ENCODE results near the gene PTGER4.
A peak's percentile ranks its signal among the peaks of the same experiment; 100 is the strongest.

The PTGER4 gene

DNA sequence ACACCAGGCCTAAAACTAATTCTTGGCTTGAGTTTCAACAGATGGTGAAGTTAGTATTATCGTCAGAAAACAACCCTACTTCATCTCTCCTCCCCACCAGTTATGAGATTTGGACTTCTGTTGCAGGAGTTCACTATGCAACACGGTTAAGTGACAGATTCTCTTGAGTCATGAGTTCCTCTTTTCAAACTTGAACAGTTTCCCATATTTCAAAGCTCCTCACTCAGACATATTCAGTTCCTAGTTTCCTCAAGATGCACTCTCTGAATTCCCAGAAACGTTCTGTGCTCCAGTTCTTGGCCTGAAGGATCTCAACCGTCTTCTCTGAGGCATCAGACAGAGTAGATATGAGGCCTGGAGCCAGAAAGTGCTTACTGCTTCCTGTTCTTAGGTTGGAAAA is 7.3 kb upstream of the PTGER4 start:
- DNase-seq = no peak

DNA sequence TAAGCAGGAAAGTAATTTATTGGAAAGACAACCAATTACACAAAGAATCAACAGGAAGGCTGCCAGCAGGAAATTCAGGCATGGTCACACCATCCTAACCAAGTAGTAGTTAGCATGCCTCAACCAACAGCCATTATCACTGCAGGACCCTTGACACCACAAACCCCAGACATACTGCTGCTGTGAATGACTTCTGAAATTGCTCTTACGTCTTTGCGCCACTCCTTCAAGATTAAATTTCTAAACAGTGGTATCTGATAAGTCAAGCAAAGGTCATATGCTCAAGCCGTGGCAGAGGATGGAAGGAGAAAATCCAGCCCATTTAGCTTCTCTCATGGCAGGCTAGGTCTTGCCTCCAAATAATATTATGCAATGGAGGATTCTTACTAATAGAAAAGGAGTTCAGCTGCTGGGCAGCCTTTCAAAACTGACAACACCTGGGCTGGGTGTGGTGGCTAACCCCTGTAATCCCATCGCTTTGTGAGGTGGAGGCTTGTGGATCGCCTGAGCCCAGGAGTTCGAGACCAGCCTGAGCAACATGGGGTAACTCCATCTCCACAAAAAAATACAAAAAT is 5.0 kb upstream of the PTGER4 start:
- no peak for DNase-seq

GRCh38 chr5:40675396-40676133 is 4.2 kb upstream of the PTGER4 start:
- peak; percentile 35 for DNase-seq

- no peak for DNase-seq
These were observed 2.9 kb upstream of the PTGER4 start for GRCh38 chr5:40676613-40677343.

DNA sequence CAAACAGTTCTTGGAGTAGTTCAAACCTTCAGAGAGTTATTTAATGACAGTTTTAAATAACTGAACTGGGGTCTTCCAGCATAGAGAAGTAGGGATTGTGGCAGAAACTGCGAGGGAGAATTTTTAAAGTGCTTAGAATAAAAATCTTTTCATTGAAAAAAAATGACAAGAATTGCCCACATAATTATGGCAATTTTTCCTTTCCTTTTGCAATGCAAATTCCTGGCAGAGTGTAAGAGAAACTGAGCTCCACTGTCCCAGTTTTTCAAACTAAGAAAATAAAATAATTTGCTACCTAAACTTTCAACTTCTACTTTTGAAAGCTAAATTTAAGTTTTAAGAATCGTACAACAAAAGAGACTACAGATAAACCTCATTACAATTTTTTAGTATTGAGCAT is 2.3 kb upstream of the PTGER4 start:
- DNase-seq = no peak

DNA sequence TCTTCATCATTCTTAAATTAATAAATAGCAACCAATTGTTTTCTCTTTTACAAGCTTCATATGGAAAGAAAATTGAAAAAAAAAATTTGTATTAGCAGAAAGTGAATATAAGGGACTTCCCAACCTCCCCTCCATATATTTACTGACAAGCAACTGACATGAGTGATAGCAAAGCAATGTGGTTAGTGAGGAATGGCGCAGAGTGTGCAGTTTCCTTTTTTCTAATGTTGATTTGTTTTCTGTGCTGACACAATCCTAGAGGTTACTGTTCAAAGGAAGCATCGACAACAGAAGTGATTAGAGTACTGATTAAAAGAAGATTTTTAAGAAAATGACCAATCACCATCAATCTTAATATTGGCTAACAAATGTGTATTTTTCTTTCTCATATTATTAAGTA is 1.7 kb upstream of the PTGER4 start:
- DNase-seq = no peak

- DNase-seq = no peak
These were observed 1.1 kb upstream of the PTGER4 start for GRCh38 chr5:40678460-40679147.

DNA sequence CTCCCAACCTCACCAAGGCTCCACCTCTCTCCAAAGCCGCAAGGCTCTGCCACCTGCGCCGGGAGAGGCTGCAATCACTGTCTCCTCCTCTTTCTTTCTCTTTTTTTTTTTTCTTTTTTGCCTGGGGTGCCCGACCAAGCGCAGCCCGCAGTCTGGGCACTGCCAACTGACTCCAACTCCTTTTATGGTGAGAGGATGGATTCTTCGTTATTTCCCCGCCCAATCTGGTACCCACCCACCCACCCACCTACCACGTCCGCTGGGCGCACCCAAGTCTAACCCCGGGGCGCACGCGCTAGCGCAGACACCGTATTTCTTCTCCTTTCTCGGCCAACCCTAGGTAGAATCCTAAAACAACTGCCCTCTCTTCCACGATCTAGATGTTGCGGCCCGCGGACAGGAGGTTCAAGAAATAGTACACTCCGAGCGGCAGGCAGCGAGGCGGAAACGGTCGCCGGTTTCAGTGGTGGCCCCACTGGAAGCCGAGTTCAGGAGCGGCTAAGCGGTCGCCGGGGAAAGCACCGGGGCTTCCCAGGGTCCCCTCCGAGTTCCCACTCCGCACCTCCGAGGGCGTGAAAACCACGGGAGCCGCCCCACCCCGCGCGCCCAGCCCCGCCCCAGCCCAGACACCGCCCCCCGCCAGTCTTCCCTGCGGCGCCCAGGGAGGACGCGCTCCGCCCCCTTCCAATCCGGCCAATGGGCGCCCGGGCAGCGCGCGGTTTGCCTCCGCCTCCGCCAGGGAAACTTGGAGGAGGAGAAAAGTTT is 385 bp upstream of the PTGER4 start:
- DNase-seq = peak; percentile 94

GRCh38 chr5:40680741-40681362 is 1.1 kb downstream of the PTGER4 start:
- DNase-seq = peak; percentile 55

DNA sequence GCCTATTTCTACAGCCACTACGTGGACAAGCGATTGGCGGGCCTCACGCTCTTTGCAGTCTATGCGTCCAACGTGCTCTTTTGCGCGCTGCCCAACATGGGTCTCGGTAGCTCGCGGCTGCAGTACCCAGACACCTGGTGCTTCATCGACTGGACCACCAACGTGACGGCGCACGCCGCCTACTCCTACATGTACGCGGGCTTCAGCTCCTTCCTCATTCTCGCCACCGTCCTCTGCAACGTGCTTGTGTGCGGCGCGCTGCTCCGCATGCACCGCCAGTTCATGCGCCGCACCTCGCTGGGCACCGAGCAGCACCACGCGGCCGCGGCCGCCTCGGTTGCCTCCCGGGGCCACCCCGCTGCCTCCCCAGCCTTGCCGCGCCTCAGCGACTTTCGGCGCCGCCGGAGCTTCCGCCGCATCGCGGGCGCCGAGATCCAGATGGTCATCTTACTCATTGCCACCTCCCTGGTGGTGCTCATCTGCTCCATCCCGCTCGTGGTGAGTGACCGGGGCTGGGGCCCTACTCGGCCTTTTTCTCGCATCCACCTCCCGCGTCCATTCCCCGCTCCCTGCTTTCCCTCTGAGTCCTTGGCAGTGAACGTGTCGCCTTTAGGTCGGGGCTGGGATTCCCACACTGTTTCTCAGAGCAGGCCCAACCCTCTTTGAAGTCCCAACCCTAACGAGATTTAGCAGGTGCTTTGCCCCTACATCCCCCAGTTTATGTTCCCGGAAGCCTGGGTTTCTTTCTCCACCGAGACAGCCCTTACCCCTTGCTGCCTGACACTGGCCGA is 1.8 kb downstream of the PTGER4 start:
- DNase-seq = peak; percentile 47

GRCh38 chr5:40682154-40683017 is 2.7 kb downstream of the PTGER4 start:
- no peak for DNase-seq

DNA sequence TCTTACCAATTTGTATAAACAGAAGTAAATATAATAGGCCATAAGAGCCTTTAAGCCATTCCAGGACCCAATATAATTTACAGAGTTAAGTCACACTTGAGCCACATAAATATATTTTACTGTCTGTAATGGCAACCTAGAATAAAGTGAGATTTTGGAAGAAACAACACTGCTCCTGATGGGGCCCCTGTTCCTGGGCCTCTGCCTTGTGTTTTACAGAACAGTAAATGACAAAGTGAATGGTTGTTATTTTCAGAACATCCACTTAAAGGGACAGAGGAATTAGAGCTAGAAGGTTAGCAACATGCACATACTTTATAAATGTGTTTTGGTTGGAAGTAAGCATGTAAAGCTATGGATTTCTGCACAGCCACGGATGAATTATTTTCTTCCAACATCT is 3.6 kb downstream of the PTGER4 start:
- no peak for DNase-seq

- DNase-seq = no peak
These were observed 5.5 kb downstream of the PTGER4 start for GRCh38 chr5:40685193-40685592.

DNA sequence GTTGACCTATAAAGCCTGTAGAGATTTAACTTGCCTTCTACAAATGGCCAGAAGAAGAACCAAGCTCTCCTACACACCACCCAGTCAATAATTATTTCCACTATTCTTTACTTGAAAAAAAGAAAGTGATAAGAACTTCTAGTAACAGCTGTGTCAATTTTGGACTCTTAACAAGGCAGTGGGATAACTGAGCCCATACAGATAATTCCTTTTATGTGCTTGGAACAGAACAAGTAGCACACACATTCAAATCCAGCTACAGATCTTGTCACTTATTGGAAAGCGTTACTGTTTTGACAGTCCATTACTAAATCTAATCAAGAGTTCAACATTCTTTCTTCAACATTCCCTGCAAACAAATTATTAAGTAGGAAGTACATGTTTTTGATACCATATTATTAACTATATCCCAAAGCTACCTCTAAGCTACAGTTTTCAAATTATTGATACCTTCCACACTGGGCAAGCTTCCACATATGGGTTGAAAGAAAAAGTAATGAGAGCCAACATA is 6.3 kb downstream of the PTGER4 start:
- DNase-seq = no peak

DNA sequence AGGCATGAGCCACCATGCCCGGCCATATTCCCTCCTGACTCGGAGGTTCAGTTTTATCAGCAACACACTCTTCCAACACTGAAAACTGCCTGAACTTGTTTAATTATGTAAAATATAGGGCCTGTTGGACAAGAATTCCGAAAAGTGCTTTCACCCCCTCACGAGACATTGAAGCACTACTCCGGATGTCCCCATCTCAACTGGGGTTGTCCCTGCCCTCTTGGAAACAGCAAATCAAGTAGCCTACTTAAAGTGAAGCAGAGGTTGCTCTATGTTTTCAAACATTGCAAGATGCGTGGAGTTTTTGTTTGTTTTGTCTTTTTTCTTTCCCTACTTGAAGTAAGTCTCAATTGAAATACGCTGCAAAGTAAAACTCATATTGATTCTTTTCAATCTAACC is 7.6 kb downstream of the PTGER4 start:
- peak; percentile 38 for DNase-seq

DNA sequence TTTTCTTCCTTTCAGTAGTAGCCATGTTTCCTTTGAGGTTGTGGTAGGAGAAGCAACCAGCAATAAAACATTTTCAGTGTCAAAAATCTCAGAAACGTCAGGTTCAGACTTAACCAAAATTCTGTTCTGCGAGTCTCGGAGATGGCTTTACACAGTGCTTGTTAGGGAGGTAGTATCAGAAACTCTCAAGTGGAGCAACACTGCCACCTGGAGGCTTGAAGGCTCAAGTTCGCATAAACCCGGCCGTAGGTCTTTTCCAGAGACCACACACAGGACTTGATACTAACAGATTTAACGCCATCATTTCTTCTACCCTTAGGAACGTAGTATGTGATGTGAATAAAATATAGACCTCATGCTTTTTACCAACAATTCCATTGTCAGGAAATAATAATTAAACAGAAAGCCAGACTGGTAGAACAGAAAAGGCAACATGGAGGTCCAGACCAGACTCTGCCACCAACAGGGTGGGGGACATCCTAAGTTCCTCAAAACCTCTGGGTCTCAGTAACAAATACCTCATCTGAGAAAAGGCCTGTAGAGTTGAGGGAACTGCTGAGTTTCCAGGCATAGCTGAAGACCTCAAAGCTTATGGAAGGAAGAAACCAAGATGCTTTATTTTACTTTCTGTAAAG is 8.5 kb downstream of the PTGER4 start:
- DNase-seq = peak; percentile 86

GRCh38 chr5:40688996-40689395 is 9.3 kb downstream of the PTGER4 start:
- DNase-seq = no peak

DNA sequence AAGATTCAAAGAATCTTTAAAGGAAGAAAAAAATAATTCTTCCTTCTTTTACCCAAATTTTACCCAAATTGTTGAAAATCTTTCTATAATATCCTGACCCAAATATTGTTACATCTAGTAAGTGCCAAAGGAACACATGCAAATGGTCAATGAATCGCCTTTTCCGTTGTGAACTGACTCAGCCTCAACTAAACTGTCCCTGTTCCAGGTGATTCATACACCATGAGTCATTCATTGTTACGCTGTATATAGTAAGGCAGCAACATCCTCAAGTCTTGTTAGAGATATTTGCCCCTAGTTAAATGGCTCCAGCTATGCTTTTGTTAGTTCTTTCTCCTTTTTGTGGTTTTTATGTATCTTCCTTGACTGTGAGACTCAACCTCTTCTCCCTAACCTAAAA is 9.7 kb downstream of the PTGER4 start:
- peak; percentile 51 for DNase-seq

DNA sequence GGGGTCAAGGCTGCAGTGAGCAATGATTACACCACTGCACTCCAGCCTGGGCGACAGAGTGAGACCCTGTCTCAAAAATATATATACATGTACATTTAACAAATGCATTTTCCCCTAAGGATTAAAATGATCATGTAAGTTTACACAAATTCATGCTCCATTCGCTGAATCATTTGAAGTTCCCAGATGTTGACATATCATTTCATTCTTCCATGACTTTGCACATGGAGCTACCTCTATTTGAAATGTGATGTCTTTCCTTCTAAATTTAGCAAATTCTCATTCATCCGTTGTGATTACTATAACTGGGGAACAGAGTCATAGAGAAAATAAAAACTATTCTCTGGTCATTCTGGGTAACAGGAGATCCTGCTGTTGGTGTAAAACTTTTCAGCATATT is 10.6 kb downstream of the PTGER4 start:
- DNase-seq = no peak

DNA sequence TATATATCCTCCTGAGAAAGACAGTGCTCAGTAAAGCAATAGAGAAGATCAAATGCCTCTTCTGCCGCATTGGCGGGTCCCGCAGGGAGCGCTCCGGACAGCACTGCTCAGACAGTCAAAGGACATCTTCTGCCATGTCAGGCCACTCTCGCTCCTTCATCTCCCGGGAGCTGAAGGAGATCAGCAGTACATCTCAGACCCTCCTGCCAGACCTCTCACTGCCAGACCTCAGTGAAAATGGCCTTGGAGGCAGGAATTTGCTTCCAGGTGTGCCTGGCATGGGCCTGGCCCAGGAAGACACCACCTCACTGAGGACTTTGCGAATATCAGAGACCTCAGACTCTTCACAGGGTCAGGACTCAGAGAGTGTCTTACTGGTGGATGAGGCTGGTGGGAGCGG is 12.2 kb downstream of the PTGER4 start:
- DNase-seq = no peak
